T-helper 1 cell (primary cell): Measurements from ENCODE around the gene KMT2C.
A peak's percentile ranks its signal among the peaks of the same experiment; 100 is the strongest.

Experiments
- DNase-seq, 5 donors: peaks; one replicate each; pipeline ENCODE4 v3.0.0-alpha.2; 2012 to 2020

Gene KMT2C

DNA sequence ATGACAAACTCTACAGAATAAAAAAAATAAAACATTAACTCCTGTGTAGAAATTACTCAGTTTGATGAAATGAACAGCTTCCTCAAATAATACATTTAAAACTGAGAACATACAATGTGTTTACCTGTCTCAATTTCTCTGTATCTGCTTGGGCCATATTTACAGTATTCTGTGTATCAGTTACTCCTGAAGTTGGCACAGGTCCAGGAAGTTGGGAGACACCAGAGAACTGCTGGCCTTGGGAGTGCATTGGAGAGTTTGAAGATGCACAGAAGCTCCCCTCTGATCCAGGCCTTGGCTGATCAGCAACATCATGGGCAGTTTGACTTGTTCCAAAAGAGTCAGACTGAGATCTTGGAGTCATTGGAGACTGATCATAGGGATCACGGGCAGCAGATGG is 255.2 kb downstream of the KMT2C start:
- DNase-seq: no peak

- DNase-seq: no peak
These were observed 255.8 kb downstream of the KMT2C start for GRCh38 chr7:152180048-152180447.

- no peak for DNase-seq
These were observed 257.3 kb downstream of the KMT2C start for GRCh38 chr7:152178405-152179058.

DNA sequence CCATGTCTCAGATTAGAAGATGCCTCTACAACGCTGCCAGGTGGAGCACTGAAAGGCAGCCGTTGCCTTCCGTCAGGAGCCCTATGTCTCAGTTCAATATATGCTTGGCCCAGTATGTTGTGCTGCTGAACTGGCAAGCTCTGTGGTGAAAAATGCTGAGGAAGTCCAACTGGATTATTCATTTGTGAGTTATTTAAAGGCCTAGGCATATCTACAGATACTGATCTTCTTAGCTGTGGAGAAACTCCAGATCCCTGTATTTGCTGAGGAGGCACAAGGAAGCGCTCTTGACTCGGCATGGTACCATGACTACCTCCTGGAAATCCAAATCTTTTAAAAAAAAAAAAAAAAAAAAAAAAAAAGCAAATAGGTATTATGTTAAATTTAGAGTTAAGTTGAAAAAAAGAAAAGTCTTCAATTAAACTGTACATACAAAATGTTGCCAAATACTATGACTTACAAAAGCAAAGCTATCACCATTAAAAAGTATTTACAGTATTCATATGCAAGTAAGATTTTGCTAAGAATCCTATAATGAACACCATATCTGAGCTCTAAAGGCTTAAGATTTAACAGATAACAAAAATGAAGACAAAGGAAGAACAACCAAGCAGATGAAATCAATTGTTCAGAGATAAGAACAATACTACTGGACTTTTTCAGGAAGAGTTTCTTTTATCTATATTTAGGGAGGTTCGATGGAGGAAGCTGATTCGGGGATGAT is 258.0 kb downstream of the KMT2C start:
- DNase-seq: no peak

- no peak for DNase-seq
These were observed 259.0 kb downstream of the KMT2C start for GRCh38 chr7:152176797-152177196.

DNA sequence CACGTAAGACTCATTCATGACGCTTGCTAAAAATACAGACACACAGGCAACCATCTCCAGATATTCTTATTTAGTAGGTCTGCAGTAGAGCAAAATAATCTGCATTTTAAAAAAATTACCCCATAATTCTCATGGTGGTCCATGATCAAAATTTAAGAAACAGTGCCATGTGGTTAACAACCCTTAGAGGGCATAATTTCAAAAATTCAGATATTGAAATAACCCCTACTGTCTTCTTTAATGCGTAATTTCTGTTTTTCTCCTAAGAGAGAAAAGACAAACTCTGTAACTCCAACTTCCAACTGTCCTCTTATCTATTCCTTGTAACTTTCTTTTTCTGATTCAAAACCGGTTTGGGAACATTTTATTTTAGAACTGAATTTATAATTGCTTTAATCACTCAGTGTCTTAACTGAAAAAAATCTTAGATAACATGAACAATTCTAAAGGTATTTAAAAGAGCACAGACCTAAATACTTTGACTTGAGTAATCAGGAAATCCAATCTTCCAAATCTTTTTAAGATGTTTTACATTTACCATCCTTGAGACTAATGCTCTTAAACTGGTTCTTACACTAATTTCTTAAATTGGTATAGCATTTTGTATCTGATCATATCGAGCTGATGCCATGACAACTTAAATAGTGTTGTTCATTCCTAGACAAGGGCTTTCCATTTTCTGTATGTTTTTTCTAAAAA is 262.3 kb downstream of the KMT2C start:
- DNase-seq: no peak

- no peak for DNase-seq
These were observed 273.5 kb downstream of the KMT2C start for GRCh38 chr7:152162287-152162686.

GRCh38 chr7:152161171-152161570 is 274.6 kb downstream of the KMT2C start:
- no peak for DNase-seq

DNA sequence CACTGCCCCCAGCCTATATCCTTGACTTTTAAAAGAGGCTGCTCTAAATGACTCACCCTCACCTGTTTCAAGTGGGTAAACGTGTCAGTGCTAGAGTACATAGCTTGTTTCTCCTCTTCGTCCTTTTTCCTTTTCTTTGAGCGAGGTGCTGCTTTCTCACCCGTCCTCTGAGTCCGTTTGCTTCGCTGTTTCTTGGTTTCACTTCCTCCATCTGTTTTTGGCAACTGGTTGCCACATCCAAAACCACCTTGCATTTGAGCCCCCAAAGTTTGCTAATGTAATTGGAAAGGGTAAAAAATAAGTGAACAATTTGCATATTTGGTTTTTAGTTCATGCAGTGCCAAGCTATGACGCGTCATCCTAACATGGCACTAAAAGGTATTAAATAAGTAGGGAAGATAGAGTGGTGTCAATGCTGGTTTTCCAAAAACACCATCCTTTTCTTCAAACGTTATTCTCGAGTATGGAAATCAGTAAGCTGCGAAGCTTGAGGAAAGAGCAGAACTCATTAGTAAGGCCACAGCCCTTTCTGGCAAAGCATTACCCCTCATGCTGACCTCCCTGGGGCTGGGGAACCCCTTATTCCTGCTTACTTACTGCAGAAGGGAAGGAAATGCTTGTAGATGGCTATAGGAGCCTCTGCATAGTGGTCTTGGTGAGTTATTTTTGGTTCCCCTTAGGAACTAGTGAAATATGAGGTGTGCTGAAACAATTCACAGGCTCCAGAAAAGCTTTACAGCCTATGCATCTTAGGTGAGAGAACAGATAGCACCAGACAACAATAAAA is 276.8 kb downstream of the KMT2C start:
- DNase-seq: peak in 1 of 5 donors; percentile 18

- no peak for DNase-seq
These were observed 283.5 kb downstream of the KMT2C start for GRCh38 chr7:152152267-152152666.

DNA sequence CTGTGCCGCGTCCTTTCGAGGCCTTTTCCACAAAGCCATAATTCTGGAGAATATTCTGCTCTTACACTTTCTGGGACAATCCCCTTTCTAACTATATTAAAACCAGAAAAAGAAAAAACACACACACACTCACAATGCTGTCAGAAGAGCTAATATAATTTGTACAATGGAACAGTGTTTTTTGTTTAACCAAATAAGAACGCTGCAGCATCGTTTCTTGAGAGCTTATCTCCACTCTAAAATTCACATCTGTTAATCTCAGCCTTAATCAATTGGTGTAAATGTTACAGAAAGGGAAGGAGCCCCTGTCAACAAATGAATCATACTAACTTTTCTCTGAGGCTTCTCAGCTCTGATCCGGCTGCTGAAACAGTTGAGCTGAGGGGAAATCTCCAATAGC is 286.4 kb downstream of the KMT2C start:
- no peak for DNase-seq

DNA sequence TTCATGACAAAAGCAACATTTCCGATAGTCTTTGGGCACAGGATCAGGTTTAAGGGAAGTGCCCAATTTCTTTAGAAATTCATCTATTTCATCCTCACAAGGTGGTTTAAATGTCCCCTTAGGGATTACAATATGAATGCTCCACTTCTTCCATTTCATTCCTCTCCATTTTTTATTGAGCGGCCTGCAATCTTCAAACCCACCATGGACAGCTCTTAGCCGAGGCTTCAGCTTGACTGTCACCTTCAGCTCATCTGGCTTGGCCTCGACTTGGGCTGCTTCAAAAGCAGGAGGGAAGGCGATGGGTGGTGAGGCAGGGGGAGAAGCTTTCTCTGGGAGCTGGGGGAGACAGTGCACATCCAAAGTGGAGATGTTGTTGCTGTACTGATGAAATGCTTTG is 287.1 kb downstream of the KMT2C start:
- no peak for DNase-seq

DNA sequence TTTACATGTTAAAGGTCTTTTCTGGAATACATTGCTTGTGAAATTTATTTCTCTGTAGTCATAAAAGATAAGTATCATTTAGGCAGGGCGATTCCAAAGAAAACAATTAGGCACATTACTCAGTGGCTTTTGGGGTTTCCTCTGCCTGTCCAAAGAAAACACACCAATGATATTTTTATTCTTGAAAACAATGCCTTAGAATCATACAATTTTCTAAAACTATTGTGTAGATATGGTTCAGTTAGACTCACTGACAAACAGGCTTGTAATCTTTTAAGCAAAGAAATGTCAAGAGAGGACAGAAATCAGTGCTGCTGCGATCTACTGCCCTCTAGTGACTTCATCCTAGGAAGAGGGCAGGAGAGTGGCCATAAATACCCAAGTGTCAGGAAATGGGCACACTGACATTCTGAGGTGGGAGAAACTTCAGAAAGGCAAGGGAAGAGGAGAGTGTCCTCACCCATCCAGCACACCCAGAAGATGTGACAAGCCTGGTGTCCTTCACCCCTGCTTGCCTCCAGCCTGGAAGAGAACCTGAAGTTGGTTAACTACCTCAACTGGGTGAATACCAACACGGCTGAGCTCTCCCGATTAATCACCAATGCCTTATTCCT is 289.8 kb downstream of the KMT2C start:
- DNase-seq: peak in 2 of 5 donors; percentile 16 to 37

- DNase-seq: peak in 2 of 5 donors; percentile 12 to 69
These were observed 291.1 kb downstream of the KMT2C start for GRCh38 chr7:152144557-152145245.

DNA sequence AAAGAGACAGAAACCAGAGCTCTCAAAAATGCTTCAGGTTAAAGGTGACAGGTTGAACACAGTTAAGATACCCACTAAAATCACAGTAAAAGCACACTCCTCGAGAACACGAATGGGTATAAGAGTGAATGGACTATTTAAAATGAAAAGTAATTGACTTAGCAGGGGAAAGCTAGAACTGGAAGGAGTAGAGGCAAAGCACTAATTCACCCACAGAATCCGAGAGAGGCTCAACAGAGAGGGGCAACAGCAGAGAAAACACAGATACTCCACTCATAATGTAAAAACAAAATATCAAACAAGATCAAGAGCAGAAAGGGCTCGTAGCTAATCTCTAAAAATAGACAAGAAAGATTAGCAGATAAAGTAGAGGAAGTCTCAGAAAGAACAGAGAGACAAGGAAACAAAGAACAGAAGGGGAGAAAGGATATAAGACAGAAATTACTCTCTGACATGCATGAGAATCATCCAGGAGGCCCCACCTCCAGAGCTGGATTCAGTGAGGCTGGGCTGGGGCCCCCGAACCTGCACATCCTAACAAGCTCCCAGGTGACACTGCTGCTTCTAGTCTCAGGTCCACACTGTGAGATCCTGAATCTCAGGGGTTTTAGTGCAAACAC is 292.7 kb downstream of the KMT2C start:
- DNase-seq: no peak

- no peak for DNase-seq
These were observed 295.2 kb downstream of the KMT2C start for GRCh38 chr7:152140560-152140959.

DNA sequence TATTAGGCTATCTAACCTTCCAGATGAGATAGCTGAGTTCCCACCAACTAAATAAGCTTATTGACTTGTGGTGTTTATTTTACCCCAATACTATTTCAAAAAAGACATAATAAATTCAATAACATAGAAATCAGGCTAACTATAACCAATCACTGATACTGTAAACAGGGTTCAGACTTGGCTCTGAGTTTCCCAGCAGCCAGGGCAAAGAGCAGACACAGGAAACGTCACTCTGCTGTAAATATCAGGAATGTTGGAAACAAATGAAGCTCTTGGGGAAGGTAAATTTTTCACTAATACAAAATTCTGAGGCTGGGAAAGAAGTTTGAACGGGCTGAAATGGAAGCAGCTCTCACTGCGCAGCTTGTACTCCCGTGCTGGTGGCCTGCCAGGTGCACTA is 295.7 kb downstream of the KMT2C start:
- no peak for DNase-seq

DNA sequence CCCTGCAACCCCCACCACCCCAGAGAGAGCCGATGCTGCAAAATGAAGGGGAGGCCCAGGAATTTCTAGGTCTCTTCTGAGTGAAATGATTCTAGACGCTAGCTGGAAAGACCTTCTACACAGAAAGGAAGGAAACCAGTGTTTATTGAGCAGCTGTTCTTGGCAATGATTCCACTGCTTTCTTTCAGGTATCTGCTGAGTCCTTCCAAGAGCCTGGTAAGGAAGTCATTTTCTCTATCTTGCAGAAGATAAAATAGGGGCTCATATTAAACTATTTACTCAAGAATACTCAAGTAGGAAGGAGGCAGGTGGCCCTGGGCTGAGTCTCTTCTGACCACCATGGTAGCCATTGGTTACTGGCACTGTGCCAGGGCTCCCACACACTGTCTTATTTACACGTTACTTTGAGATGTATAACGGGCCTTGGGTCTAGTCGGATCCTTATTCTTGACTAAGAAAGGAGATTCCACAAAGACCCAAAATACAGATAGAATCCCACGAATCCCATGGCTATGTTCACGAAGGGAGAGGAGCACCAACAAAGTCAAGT is 298.3 kb downstream of the KMT2C start:
- no peak for DNase-seq

GRCh38 chr7:152136686-152137085 is 299.1 kb downstream of the KMT2C start:
- no peak for DNase-seq

DNA sequence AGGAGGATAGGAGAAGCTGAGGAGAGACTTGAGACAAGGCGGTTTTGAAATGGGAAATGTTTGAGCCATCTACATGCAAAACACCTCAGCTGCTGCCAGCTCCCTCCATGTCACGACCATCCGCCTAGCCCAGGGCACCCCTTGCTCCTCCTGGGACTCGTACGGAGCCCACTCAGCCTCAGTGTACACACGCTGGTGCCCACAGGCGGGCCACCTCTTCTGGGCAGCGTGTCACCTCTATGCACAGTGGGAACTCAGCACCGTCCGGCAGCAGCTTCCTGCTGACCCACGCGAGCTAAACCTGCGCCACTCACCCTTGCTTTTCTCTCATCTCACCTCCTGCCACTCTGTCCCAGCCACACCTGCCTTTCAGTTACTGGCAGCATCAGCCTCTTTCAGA is 302.0 kb downstream of the KMT2C start:
- no peak for DNase-seq

DNA sequence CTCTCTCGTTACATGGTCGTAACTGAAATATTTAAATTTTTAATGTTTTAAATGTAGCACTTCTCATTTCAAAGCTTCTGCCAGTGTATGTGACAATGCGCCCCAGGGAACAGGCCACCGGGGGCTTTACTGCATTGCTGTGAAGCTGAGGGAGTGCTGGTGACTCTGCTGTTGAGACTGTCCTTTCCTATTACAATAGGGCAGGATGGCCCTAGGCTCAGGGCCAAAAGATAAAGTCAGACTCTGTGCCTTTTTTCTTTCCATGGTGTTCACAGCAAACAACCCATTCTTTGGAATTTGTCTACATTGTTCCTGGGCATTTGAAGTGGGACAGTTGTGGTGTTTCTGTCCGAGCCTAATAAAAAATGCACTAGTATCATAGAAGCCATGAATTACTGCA is 303.0 kb downstream of the KMT2C start:
- no peak for DNase-seq
